Measurements from ENCODE around the gene TRIM41. TPM values are rescaled to one million over a fixed set of nuclear protein-coding genes. Genes with fewer than 3 reads are reported as not detected.

Gene TRIM41
- total RNA-seq, 1 experiment from 2014 or later: 28.7 TPM

DNA sequence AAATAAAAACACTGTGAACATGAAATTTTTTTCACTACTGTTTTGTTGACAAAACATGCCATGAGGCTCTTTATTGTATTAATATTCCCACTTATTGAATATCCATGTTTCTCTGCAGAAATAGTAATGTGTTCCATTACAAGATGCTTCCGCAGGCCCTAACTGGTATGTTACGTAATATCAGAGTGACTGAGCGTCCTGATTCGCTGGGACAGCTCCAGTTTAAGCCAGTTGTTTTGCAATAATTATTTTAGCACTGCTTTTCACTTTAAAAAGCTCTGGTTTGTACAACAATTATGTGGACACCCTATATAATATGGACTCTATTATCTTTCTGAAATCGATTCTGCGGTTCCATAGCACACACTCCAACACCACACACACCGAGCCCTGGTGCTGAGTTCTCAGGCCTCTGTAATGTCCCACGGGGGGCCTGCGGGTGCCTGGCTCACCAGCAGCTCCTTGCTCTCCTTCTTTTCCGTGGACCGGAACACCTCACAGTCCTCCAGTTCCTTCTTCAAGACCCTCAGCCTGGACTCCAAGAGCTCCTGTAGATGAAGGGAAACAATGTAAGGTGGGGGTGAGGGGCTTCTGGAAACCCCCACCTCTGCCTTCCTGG, 19.9 kb upstream of the TRIM41 start:
- Histone ChIP-seq H3K36me3 (ENCODE audit: control insufficient read depth, insufficient read depth, low read length) (no peaks in the 10 kb centered on the region), H3K4me1 (no peaks in the 10 kb centered on the region), H3K27me3 (replicated peaks; ENCODE audit: control insufficient read depth, insufficient read depth, low read length) (no peaks in the 10 kb centered on the region; the same call in 1 of the 2 replicates), H3K4me3 (ENCODE audit: low read depth, low read length) (no peak overlapping the region), H3K9me3 (no peaks in the 10 kb centered on the region)
- no peaks in the 10 kb centered on the region for H3K9me3 Mint-ChIP-seq (ENCODE audit: unreplicated experiment)
- POLR2A ChIA-PET: no interaction called here
- no TSS peak for BruUV-seq (replicated peaks)
- no peak overlapping the region for H3K27ac Mint-ChIP-seq (ENCODE audit: unreplicated experiment)
- H3K4me3 Mint-ChIP-seq (ENCODE audit: unreplicated experiment): peak overlapping the region; percentile 82
- CTCF ChIA-PET: interaction anchor here (0.6 kb wide), 1 partner anchor 23 kb away, joined by 3 read pairs; no protein-coding TSS in a partner anchor
- peaks cover 32% of the 10 kb centered on the region for H3K36me3 Mint-ChIP-seq (ENCODE audit: insufficient read depth, unreplicated experiment)
- H3K4me1 Mint-ChIP-seq (ENCODE audit: low read depth, unreplicated experiment): peaks cover 39% of the 10 kb centered on the region
- TF ChIP-seq, protein P1, sequence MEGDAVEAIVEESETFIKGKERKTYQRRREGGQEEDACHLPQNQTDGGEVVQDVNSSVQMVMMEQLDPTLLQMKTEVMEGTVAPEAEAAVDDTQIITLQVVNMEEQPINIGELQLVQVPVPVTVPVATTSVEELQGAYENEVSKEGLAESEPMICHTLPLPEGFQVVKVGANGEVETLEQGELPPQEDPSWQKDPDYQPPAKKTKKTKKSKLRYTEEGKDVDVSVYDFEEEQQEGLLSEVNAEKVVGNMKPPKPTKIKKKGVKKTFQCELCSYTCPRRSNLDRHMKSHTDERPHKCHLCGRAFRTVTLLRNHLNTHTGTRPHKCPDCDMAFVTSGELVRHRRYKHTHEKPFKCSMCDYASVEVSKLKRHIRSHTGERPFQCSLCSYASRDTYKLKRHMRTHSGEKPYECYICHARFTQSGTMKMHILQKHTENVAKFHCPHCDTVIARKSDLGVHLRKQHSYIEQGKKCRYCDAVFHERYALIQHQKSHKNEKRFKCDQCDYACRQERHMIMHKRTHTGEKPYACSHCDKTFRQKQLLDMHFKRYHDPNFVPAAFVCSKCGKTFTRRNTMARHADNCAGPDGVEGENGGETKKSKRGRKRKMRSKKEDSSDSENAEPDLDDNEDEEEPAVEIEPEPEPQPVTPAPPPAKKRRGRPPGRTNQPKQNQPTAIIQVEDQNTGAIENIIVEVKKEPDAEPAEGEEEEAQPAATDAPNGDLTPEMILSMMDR (IDR thresholded peaks at IDR 0.05; ENCODE audit: insufficient read depth in 1 of 2, low read depth in 1 of 2, low read length in 1 of 2, severe bottlenecking in 1 of 2, unreplicated experiment in 1 of 2): no peak
- intact Hi-C loops (cut with micrococcal nuclease; ENCODE audit: unreplicated experiment): no loop called here
- H3K27me3 Mint-ChIP-seq (ENCODE audit: insufficient read depth, unreplicated experiment): peaks cover 15% of the 10 kb centered on the region
- DNase-seq: no peak

DNA sequence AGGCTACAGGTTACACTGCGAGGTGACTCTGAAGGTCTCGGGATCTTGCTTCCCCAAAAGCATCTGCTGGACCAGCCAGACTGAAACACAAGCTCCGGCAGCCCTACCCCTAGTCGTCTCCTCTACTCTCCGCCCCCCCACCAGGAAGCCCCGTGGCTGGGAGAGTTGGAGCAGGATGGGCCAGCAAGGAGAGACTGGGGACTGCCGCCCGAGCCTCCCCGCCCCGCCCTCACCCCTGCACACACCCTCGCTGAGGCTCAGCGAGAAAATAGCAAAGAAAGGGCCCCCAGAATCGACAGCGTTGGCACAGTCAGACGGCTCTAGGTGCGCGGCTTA, 19.3 kb upstream of the TRIM41 start:
- peak overlapping the region; percentile 82 for H3K4me3 Mint-ChIP-seq (ENCODE audit: unreplicated experiment)
- ChIA-PET CTCF (interaction anchor here (0.7 to 1.8 kb wide), 4 partner anchors 12 to 48 kb away, joined by 3 to 5 read pairs (median 3); no protein-coding TSS in a partner anchor), POLR2A (no interaction called here)
- Histone ChIP-seq H3K4me1 (no peaks in the 10 kb centered on the region), H3K9me3 (no peaks in the 10 kb centered on the region), H3K36me3 (ENCODE audit: control insufficient read depth, insufficient read depth, low read length) (no peaks in the 10 kb centered on the region), H3K4me3 (ENCODE audit: low read depth, low read length) (peak overlapping the region; percentile 50), H3K27me3 (replicated peaks; ENCODE audit: control insufficient read depth, insufficient read depth, low read length) (no peaks in the 10 kb centered on the region; the same call in 1 of the 2 replicates)
- peaks cover 35% of the 10 kb centered on the region for H3K4me1 Mint-ChIP-seq (ENCODE audit: low read depth, unreplicated experiment)
- peaks cover 35% of the 10 kb centered on the region for H3K36me3 Mint-ChIP-seq (ENCODE audit: insufficient read depth, unreplicated experiment)
- no TSS peak for BruUV-seq (replicated peaks)
- no peaks in the 10 kb centered on the region for H3K9me3 Mint-ChIP-seq (ENCODE audit: unreplicated experiment)
- H3K27ac Mint-ChIP-seq (ENCODE audit: unreplicated experiment): no peak overlapping the region
- intact Hi-C loops (cut with micrococcal nuclease; ENCODE audit: unreplicated experiment): no loop called here
- TF ChIP-seq, protein P1 (IDR thresholded peaks at IDR 0.05; ENCODE audit: insufficient read depth in 1 of 2, low read depth in 1 of 2, low read length in 1 of 2, severe bottlenecking in 1 of 2, unreplicated experiment in 1 of 2): no peak
- peaks cover 15% of the 10 kb centered on the region for H3K27me3 Mint-ChIP-seq (ENCODE audit: insufficient read depth, unreplicated experiment)
- no peak for DNase-seq

DNA sequence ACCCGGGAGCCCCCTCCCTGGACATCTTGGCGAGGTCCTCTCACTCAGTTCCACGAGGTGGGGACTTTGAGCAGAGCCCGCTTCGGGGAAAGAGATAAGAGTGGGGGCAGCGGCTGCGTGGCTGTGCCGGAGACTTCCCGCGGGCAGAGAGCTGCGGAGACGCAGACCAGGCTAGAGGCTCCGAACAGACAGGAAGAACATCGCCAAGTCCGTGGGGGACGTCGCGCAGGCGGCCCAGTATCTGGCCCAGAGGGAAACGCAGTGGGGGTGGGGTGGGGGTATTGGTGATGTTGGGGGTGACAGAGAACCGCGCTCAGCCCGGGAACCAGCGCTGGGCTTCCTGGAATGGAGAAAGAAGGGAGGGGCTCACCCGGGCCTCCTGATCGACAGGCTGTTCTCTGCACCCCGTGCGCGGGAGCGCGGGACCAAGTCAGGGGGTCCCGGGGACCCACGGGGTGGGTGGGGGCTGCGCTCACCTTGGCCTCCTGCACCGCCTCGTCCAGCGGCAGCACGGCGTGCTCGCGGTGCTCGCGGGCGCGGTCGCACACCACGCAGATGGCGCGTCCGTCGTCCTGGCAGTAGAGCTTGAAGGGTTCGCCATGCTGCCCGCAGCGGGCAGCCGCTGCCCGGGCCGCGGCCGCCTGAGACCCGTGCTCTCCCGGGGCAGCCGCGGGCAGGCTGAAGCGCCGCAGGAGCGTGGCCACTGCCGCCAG, 18.8 kb upstream of the TRIM41 start:
- Mint-ChIP-seq H3K9me3 (ENCODE audit: unreplicated experiment) (no peaks in the 10 kb centered on the region), H3K27ac (ENCODE audit: unreplicated experiment) (no peak overlapping the region), H3K4me1 (ENCODE audit: low read depth, unreplicated experiment) (peaks cover 30% of the 10 kb centered on the region), H3K36me3 (ENCODE audit: insufficient read depth, unreplicated experiment) (peaks cover 35% of the 10 kb centered on the region), H3K27me3 (ENCODE audit: insufficient read depth, unreplicated experiment) (peaks cover 15% of the 10 kb centered on the region), H3K4me3 (ENCODE audit: unreplicated experiment) (peak overlapping the region; percentile 82)
- intact Hi-C loops (cut with micrococcal nuclease; ENCODE audit: unreplicated experiment): no loop called here
- Histone ChIP-seq H3K9me3 (no peaks in the 10 kb centered on the region), H3K4me3 (ENCODE audit: low read depth, low read length) (peak overlapping the region; percentile 50), H3K27me3 (replicated peaks; ENCODE audit: control insufficient read depth, insufficient read depth, low read length) (no peaks in the 10 kb centered on the region; the same call in 1 of the 2 replicates), H3K4me1 (no peaks in the 10 kb centered on the region), H3K36me3 (ENCODE audit: control insufficient read depth, insufficient read depth, low read length) (no peaks in the 10 kb centered on the region)
- ChIA-PET CTCF (interaction anchor here (0.7 to 1.8 kb wide), 4 partner anchors 13 to 48 kb away, joined by 3 to 5 read pairs (median 3); no protein-coding TSS in a partner anchor), POLR2A (interaction anchor here (1.0 kb wide), 1 partner anchor 13 kb away, joined by 5 read pairs; no protein-coding TSS in a partner anchor)
- TF ChIP-seq, protein P1 (IDR thresholded peaks at IDR 0.05; ENCODE audit: insufficient read depth in 1 of 2, low read depth in 1 of 2, low read length in 1 of 2, severe bottlenecking in 1 of 2, unreplicated experiment in 1 of 2): no peak
- DNase-seq: peak in 1 of 2 experiments; percentile 37
- no TSS peak for BruUV-seq (replicated peaks)
